DMS114 treated with DMSO at 0.1 percent for 48 hours (cell line): Measurements from ENCODE around the gene TOX2.

Source experiments
- DNase-seq: peaks from one replicate; lab custom pipeline; 2025; ENCODE audit not compliant: unreplicated experiment; lab: John Stamatoyannopoulos, UW

Gene TOX2

DNA sequence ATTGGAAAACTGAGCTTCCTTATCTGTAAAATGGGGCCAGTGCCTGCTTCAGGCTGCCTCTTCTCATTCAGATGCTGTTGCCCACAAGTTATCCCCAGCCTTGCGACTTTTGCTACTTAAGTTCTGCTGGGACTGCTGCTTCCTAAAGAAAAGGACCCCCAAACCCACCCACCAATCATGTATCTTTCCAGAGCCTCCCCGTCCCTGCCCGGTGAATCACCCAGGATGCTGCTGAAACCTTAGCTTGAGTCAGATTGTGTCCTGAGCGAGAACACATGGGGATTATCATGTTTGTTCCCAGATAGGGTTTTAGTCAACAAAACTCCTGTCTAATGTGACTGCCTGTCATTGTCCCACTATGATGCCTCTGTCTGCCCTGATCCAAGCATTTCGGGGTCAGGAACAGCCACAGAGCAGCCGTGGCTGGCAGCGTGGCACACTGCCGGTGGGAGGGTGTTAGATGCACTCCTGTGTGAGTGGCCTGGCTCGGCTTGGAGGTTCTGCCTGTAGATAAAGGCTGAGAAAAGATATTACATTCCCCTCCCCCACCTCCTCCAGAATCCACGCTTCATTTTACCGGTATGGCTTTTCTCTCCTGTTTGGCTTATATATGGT lies 79.9 kb downstream of the TOX2 start:
- DNase-seq: no peak

DNA sequence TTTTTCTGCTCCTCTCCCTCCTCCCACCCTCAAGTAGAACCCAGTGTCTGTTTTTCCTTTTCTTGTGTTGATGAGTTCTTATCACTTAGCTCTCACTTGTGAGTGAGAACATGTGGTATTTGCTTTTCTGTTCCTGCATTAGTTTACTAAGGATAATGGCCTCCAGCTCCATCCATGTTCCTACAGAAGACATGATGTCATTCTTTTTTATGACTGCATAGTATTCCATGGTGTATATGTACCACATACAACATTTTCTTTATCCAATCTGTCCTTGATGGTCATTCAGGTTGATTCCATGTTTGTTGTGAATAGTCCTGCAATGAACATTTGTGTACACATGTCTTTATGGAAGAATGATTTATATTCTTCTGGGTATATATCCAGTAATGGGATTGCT lies 81.0 kb downstream of the TOX2 start:
- no peak for DNase-seq

DNA sequence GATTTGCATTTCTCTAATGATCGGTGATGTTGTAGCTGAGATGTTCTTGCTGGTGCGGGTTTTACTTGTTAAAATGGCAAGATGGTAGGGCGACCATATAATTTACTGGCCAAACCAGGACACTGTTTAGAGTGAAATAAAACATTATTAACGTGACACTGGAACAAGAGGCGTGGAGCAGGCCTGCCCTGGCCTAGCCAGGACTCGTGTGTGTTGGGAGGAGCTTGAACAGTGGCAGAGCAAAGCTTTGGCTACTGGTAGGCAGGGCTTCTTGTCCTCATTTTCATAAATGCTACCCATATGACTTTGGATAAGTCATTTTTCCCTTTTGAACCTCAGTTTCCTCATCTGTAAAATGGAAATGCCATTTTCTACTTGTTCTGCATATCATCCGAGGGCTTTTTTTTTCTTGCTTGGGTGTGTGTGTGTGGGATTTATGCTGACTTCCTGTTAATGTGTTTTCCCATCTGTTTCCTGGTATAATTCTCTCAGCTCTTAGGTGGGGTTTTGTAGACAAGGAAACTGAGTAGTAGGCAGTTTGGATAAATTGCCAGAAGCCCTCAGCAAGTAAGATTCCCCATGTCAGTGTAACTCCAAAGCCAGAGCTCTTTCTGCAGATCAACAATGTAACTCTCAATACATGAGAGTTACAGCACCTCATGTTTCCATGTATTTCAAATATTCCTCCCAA lies 81.7 kb downstream of the TOX2 start:
- no peak for DNase-seq

DNA sequence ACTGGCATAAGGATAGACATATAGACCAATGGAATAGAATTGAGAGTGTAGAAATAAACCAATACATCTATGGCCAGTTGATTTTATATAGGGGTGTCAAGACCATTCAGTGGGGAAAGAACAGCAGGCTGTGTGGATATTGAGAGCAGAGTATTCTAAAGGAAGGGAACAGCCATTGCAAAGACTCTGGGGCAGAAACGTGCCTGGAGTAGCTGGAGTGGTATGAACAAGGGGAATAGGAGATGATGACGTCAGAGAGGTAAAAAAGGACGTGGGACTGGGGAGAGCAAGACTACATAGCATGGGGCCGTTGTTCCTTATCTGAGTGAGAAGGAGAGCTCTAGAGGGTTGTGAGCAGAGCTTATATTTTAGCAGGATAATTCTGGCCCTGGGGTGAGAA lies 85.2 kb downstream of the TOX2 start:
- DNase-seq: no peak

DNA sequence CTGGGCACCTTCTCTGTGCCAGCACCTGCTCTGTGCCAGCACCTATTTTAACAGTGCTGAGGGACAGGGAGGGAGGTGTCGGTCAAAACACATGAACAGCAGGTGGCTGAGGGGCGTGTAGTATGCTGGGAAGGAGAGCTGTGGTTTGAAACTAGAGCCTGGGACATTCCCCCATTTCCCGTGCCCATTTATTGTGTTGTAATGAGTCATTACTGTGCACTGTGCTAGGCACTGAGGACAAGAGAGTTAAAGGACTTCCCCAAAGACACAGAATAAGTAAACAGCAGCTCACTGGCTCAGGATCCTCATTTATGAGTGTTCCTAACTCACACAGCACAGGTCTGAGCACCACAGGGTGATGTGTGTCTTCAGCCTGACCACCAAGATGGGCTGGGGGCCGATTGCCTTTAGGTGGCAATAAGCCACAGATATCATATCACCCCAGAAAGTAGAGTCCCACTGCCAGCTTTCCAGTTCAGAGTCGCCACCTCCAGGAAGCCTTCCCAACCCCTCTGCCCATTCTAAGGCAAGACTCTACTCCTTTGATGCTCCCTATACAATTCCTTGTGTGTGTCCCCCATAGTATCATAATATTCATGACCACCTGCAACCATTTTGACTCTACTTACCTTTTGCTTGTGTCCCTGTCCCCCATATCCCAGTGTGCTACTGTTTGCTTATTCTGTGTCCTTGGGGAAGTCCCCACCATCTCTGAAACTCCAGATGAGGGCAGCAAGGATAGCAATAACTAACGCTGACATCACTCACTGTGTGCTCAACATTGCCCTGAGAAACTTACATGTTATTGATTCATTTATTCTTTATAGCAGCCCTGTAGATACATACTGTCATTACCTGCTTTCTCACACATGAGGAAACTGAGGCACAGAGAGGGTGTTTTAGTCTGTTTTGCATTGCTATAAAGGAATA lies 87.3 kb downstream of the TOX2 start:
- DNase-seq: no peak

DNA sequence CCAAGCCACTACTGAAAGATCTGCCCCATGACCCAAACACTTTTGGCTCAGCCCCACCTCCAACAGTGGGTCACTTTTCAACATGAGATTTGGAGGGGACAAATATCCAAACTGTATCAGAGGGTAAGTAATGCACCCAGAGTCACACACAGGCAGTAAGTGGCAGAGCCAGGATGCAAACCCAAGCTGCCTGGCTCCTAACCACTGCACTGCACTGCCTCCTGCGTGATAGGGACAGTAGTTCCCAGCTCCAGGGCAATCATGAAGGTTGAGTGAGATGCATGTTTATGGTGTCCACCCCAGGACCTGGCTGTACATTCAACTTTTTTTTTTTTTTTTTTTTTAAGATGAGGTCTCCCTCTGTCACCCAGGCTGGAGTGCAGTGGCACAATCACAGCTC lies 88.2 kb downstream of the TOX2 start:
- DNase-seq: no peak

DNA sequence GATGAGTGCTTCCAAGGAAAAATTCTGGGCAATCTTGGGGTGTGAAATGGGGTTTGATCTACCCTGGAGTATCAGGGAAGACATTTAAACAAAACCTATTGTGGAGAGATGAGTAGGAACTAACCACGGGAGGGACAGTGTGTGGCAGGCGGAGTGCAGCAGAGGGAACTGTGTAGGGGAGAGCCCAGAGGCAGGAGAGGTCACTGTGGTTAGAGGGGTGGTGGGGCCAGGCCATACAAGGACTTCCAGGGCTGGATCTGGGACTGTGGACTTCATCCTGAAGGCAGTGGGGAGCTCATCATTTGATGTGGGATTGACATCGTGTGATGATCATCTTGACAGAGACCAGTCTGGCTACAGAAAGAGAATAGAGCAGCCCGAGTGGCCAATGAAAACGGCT lies 89.0 kb downstream of the TOX2 start:
- no peak for DNase-seq

DNA sequence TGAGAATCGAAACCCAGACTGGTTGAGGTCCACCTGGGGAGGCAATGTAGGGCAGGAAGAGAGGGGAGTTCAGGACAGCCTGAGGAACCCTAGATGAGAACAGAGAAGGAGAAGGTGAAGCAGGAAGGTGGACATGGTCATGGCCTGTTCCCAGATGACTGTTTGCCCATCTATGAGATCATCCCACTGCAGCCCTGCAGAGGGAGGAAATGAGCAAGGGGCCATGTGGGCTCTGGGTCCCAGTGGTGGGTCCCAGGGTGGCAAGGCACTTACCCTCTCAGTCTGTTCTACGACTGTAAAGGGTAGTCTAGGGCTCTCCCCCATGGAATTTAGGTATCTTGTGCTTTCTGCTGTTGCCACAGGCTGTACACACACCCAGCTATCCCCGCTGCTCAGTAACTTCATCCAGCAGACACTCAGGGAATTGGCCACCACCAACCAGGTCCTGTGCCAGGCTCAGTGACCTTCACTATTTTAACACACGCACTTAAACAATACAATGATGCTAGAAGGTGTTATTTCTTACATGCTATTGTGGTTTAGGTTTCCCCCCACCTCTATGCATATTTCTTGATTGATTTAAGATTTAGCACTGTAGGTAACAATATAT lies 89.8 kb downstream of the TOX2 start:
- no peak for DNase-seq

DNA sequence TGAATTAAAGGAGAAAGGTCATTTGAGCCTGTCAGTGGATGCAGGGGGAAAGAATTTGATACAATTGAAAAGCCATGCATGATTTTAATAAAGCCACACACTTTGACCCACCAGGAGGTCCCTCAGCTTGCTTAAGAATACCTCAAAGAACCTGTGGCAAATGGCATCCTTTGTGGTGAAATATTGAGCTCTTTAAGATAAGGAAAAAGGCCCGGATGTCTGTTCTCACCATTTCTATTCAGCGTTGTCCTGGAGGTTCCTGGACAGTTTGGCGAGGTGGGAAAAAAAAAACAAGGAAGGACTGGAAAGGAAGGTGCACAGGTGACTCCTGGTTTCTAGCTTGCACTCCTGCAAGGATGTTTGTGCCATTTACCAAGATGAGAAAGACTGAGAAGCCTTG lies 91.0 kb downstream of the TOX2 start:
- no peak for DNase-seq

DNA sequence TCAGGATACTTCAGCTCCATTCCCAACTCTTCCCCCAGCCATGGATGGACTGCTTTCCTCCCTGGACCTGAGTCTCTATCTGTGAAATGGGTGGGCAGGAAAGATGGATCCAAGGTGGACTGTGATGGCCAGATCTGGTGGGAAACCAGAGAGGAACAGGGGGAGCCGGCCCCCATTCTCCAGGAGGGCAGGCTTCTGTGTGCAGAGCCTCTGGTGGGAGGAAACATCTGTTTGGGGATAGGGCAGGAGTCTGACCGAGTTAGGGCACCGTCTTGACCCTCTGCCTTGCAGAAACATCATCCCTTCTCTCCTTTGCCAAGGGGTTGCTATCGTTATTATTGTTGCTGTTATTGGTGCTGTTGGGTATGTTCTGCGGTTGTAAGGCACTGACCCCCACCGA lies 91.5 kb downstream of the TOX2 start:
- DNase-seq: no peak

DNA sequence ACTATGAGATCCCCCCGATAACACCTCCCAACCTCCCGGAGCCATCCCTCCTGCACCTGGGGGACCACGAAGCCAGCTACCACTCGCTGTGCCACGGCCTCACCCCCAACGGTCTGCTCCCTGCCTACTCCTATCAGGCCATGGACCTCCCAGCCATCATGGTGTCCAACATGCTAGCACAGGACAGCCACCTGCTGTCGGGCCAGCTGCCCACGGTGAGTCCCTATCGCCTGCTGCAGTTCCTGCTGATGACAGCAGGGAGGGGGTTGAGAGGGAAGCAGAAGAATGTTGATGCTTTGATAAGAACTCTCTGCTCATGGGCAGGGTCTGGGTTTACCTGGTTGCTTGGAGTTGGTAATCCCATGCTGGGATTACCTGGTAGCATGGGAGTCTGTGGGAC lies 91.9 kb downstream of the TOX2 start:
- DNase-seq: no peak

DNA sequence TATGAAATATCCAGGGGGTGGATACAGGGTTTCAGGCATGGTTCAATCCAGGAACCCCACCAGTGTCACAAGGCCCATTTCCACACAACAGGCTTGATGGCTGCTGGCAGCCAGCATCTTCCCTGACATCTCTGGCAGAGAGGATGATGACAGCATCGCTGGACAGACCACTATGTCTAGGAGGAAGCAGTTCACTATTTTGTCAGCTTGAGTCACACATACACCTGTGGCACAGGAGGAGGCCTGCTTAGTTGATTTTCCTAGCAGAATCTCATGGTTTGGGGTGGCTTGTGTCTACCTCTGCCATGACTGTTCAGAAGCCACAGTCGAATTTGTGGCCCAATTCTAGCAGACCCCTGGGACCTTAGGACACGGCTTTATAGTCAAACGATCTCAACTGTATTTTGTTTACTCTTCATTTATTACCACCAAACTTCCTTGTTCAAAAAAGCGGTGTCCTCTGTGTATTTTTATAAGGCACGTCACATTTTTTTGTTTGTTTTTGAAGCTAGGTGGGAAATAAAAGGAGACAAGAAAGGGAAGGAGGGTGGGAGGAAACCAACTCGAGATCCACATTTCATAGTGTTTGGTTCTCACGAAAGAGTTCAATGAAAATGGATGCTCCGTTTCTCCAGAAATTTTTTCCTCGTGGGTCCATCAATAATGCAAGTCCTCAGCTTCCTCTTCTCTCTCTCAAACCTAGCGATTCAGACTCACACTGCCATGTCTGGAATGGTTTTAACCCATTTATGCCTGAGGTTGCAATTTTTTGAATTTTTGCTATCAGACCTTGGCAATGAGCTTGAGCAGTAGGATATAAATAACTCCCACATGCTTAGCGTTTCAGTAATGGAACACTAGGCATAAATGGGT lies 94.4 kb downstream of the TOX2 start:
- DNase-seq: no peak

DNA sequence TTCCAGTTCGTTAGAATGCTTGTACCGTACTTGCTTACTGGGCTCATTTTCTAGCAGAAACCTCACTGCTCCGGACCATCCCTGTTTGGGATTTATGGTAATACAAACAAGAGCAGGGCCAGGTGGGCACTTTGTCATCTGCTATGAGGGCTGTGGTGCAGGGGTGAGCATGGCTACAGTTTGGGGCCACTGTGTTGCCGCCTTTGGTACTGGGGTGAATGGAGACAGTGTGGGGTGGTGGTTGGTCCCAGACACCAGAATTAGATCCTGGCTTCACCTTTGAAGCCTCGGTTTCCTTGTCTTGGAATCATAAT lies 95.0 kb downstream of the TOX2 start:
- DNase-seq: no peak

DNA sequence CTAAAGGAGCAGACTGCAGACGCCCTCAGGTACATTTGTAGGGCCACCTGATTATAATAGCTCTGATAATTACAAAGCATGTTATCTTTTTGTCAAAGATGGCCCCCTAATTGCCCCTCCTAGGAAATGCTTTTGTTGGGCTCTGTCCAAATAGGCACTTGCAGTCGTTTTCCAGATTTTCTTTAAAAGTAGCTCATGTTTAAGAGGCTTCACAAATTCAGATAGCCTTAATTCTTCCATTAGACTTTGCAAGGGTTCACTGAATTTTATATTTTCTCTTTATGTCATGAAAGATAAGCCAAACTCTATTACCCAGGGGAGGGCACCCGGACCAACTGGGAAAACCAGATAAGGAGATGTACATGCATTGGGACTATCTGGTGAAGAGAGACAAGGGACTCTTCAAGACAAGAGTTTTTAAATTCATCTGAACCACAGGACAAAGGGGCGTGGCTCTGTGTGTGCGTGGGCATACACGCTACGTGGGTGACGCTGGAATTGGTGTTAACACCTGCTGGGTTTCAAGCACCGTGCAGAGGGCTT lies 95.6 kb downstream of the TOX2 start:
- no peak for DNase-seq

DNA sequence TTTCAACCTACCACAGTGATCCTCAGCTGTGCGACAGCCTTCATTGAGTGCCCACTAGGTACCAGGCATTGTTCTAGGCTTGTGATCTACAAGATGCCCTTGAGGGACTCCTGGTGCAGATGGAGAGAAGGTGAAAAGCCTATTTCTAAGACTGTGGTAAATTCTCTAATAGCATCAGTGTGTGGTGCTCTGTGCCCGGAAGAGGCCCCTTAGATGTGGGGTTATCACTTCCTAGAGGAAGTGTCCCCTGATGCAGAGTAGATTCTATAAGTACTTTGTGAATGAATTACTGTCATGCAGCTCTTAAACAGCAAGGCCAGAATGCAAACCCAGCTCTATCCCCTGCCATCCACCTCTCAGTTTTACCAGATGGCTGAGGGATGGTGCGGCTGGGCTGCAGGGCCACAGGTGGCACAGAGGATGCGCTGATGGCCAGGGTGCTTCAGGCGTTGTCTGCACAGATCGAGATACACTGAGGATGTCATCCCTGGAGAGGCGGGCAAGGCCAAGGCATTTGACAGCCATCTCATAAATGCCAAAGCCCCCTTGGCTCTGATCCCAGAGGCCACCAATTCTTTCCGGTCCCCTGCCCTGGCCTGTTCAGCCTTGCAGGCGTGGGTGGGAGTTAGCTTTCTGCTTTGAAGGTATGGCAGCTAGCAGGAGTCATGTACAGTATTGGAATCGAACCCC lies 96.7 kb downstream of the TOX2 start:
- no peak for DNase-seq

DNA sequence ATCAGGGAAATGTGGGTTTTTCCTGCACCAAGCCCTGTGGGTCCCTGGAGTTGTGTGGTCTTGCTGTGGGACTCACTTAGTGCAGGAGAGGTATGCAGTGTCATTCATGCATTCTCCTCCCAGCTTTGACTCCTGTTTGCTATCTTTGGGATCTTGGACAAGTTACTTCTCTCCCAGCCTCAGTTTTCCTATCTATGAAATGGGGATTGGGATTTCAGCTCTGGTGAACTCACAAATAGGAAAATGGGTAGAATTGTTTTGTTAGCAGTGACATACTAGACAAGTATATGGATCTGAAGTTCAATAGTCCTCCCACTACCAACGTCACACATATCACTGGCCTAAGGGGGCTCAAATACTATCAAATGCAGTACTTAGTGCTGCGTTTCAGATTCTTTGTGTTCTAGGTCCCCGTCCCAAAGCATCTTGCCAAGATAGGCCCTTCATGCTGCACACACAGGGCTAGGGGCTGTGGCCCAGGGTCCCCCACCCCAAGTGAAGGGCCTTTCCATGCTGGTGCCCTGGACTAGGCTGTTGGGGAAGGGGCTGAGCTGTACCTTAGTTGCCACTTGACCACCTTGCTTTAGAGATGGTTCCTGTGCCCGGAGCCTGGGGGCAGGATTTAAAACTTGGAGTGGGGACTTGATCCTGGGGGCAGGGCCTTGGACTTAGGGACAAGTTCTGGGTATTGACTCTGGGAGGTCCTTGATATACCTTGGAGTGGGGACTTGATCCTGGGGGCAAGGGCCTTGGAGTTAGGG lies 98.0 kb downstream of the TOX2 start:
- DNase-seq: no peak

DNA sequence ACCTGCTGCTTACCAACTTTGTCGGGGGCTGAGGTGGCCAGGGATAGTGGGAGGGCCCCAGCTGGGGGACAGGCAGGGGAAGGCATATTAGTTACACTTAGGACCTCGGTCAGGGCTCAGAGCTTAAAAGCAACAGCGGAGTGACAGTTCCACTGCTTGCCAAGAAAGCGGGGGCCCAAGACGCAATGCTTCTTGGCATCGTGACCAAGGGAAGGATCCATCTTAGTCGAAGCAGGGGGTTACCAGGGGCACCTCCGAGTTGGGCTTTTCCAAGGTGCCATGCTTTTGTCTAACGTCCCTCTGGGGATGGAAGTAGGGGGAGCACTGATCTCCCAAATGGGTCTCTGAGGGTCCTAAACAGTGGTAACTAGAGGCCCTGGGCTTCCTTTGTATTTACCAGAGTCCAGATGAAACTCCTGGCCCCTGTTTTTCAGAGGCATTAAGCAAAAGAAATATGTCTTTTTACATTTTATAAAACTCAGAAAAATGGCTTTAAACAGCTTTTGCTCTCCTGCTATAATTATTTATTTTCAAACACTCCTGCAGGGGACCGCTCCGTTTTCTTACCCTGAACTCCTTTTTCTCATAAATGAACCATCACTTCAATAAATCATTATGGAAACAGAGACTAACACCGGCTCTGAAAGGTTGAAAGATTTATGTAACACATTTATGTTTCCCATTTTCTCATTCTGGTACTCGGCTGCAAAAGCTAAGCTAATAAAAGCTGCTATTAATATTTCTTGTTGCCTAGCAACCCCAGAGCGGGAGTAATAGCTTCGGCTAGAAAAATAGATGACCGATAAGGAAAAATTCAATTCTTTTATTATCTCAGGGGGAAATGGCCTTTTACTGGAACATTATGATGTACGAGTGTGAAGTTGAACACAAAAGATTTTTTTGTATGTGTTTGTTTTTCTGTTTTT lies 100.4 kb downstream of the TOX2 start:
- DNase-seq: no peak

DNA sequence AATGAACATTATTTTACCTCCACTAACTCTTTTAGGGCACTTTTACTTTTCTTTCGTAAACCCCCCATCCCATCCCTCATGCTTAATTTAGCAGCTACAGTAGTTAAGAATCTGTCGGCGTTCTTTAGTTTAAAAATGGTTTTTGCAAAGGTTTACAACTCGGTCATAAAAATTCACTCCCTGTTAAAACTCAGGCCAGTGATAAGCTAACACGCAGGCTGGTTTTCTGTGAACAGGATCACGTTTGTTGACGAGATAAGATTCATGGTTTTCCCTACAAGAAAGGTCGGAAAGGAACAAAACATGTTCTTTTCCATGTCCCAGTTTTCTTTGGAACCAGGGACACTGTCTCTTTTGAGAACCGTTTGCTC lies 101.1 kb downstream of the TOX2 start:
- no peak for DNase-seq
